Endothelial cell of umbilical vein (primary cell): ENCODE results near the gene FAM168B. TPM values are rescaled to one million over a fixed set of nuclear protein-coding genes. Genes with fewer than 3 reads are reported as not detected.

Experiments used
- BruUV-seq: library from RNA; stranded (reverse); fragments of 400-500 nt; replicated peaks from 2 replicates; lab custom pipeline; 2021; lab: Mats Ljungman, UMichigan
- CTCF ChIA-PET: fragments of 300-600, 350-600 bp; sonication (Branson Sonifier 250); formaldehyde crosslinking; loops from one replicate; lab custom pipeline; 2021; ENCODE audit warnings: antibody characterized with exemption, inconsistent platforms; lab: Charles Lee
- POLR2A ChIA-PET: fragments of 300-600, 350-600 bp; sonication (Branson Sonifier 250); formaldehyde crosslinking; loops from one replicate; lab custom pipeline; 2021; ENCODE audit warnings: antibody characterized with exemption, inconsistent platforms; lab: Charles Lee
- DNase-seq: peaks from one replicate; pipeline ENCODE4 v3.0.0-alpha.2; 2011; ENCODE audit warnings: low read depth, low spot score
- FAIRE-seq: peaks from 2 replicates; lab custom pipeline; 2011; peaks lifted over from hg19 to GRCh38; lab: Jason Lieb, UNC
- H2AFZ ChIP-seq: 2 replicates; pipeline ENCODE4 v1.6.0; 2012; ENCODE audit warnings: low read depth, low read length, control low read depth, inconsistent platforms
- H3K27ac ChIP-seq: 2 replicates; pipeline ENCODE4 v1.5.1; 2011; ENCODE audit warnings: low read depth, mild to moderate bottlenecking, control low read depth, low read length, moderate library complexity; ENCODE audit not compliant: insufficient read depth
- H3K27me3 ChIP-seq, 2 experiments: 2 replicates each; pipeline versions ENCODE4 v1.6.0 to v1.6.1; 2011; ENCODE audit warnings: low read length in 2 of 2, mixed read lengths in 1 of 2; ENCODE audit not compliant: control insufficient read depth in 2 of 2, insufficient read depth in 2 of 2
- H3K36me3 ChIP-seq, 2 experiments: 2 replicates in 1 of 2; 3 replicates in 1 of 2; pipeline ENCODE4 v1.5.1; 2011; ENCODE audit warnings: low read length in 2 of 2, mild to moderate bottlenecking in 1 of 2, moderate library complexity in 1 of 2; ENCODE audit not compliant: control insufficient read depth in 2 of 2, insufficient read depth in 2 of 2; ENCODE audit errors: extremely low read depth in 1 of 2
- H3K4me1 ChIP-seq: 3 replicates; pipeline ENCODE4 v1.5.1; 2011; ENCODE audit warnings: mild to moderate bottlenecking, low read length; ENCODE audit not compliant: control insufficient read depth, insufficient read depth; ENCODE audit errors: extremely low read depth
- H3K4me2 ChIP-seq: 2 replicates; pipeline ENCODE4 v1.6.1; 2011; ENCODE audit warnings: low read length, control low read depth, mixed read lengths; ENCODE audit not compliant: insufficient read depth
- H3K4me3 ChIP-seq, 3 experiments: fragments of 200-600 bp in 1 of 3; sonication (generic), shearing (Covaris generic) in 1 of 3; replicated peaks in 1 of 3; 2 replicates each; pipeline ENCODE4 v1.5.1; 2011 to 2016; ENCODE audit warnings: control low read depth in 3 of 3, low read length in 3 of 3, mild to moderate bottlenecking in 2 of 3, inconsistent platforms in 1 of 3, low read depth in 1 of 3, moderate library complexity in 1 of 3; ENCODE audit not compliant: insufficient read depth in 1 of 3
- H3K79me2 ChIP-seq: 2 replicates; pipeline ENCODE4 v1.6.0; 2012; ENCODE audit warnings: low read length, inconsistent platforms; ENCODE audit not compliant: control insufficient read depth, insufficient read depth
- H3K9ac ChIP-seq: replicated peaks from 2 replicates; pipeline ENCODE3; 2011; ENCODE audit warnings: low read length, control low read depth; ENCODE audit not compliant: insufficient read depth; ENCODE audit errors: extremely low read depth
- H3K9me1 ChIP-seq: replicated peaks from 3 replicates; pipeline ENCODE4 v1.6.0; 2011; ENCODE audit warnings: mild to moderate bottlenecking, low read length; ENCODE audit not compliant: control insufficient read depth, insufficient read depth; ENCODE audit errors: extremely low read depth
- H3K9me3 ChIP-seq: replicated peaks from 2 replicates; pipeline ENCODE4 v1.5.1; 2012; ENCODE audit warnings: low read length, inconsistent platforms; ENCODE audit not compliant: control insufficient read depth, insufficient read depth
- H4K20me1 ChIP-seq: replicated peaks from 2 replicates; pipeline ENCODE3; 2011; ENCODE audit warnings: mild to moderate bottlenecking, low read length; ENCODE audit not compliant: control insufficient read depth, insufficient read depth; ENCODE audit errors: extremely low read depth
- EZH2 ChIP-seq: IDR thresholded peaks from 2 replicates; pipeline ENCODE4 v1.6.1; 2012; ENCODE audit warnings: borderline replicate concordance, low read depth, mild to moderate bottlenecking, moderate library complexity, low read length, inconsistent platforms; ENCODE audit not compliant: severe bottlenecking
- FOS ChIP-seq: IDR thresholded peaks from 2 replicates; pipeline ENCODE4 v1.6.1; 2011; ENCODE audit warnings: mild to moderate bottlenecking, low read length, moderate library complexity, borderline replicate concordance; ENCODE audit not compliant: insufficient read depth
- GATA2 ChIP-seq: IDR thresholded peaks from 2 replicates; pipeline ENCODE4 v1.7.0; 2011; ENCODE audit warnings: low read depth, mild to moderate bottlenecking, moderate library complexity, mixed read lengths, low read length; ENCODE audit not compliant: insufficient read length, insufficient read depth
- JUN ChIP-seq: IDR thresholded peaks from 2 replicates; pipeline ENCODE4 v1.6.1; 2011; ENCODE audit warnings: borderline replicate concordance, low read depth; ENCODE audit not compliant: insufficient read length, insufficient read depth
- MYC ChIP-seq: IDR thresholded peaks from one replicate; pipeline ENCODE4 v1.6.1; 2011; ENCODE audit warnings: mild to moderate bottlenecking, low read depth, low read length
- POLR2A ChIP-seq: IDR thresholded peaks from 2 replicates; pipeline ENCODE4 v1.6.1; 2012; ENCODE audit warnings: low read depth, mild to moderate bottlenecking, control low read depth, low read length
- POLR2AphosphoS5 ChIP-seq: IDR thresholded peaks from 2 replicates; pipeline ENCODE4 v1.6.1; 2012; ENCODE audit warnings: low read depth, mild to moderate bottlenecking, control low read depth, low read length, moderate library complexity; ENCODE audit not compliant: insufficient read depth
- dilution Hi-C: fragments of 300-500 bp; cut with MboI; formaldehyde crosslinking; loops from one replicate; pipeline ENCODE4 v1.15.0; 2019; ENCODE audit warnings: low sequenced_read_pairs; ENCODE audit not compliant: extremely low pct_ligation_motif_present
- intact Hi-C: fragments of 100-400 bp; cut with micrococcal nuclease; formaldehyde crosslinking; loops from one replicate; pipeline ENCODE4 v1.10.0; 2022
- polyA plus RNA-seq, 4 experiments: library from polyadenylated mRNA; depleted of rRNA in 3 of 4; stranded (reverse) in 3 of 4; unstranded in 1 of 4; fragments of >200 nt; gene quantifications; 2 replicates each; pipeline versions ENCODE4 v1.2.1 to v1.2.3, GENCODE V29; 2011 to 2012; ENCODE audit warnings: missing spikeins in 1 of 4
- total RNA-seq: library from RNA; stranded (reverse); gene quantifications from 2 replicates; pipeline ENCODE4 v1.2.3, GENCODE V29; 2021
- TF ChIP-seq, protein P1 (sequence below), 2 donors: IDR thresholded peaks; 1 replicate in 1 of 2; 2 replicates in 1 of 2; pipeline ENCODE4 v1.5.1; 2011; ENCODE audit warnings: low read length in 2 of 2, mild to moderate bottlenecking in 2 of 2, moderate library complexity in 2 of 2, control low read depth in 1 of 2, inconsistent platforms in 1 of 2, low read depth in 1 of 2; ENCODE audit not compliant: insufficient read depth in 1 of 2; ENCODE audit errors: extremely low read depth in 1 of 2
- TF ChIP-seq, protein P2 (sequence below): IDR thresholded peaks from 2 replicates; pipeline ENCODE4 v1.6.1; 2011; ENCODE audit not compliant: insufficient read depth, insufficient read length

FAM168B gene
- total and polyA plus RNA-seq, 2 donors (not counting 3 experiments of a cell fraction or from before 2014, with no cell fraction given) = 109 to 183 TPM

DNA sequence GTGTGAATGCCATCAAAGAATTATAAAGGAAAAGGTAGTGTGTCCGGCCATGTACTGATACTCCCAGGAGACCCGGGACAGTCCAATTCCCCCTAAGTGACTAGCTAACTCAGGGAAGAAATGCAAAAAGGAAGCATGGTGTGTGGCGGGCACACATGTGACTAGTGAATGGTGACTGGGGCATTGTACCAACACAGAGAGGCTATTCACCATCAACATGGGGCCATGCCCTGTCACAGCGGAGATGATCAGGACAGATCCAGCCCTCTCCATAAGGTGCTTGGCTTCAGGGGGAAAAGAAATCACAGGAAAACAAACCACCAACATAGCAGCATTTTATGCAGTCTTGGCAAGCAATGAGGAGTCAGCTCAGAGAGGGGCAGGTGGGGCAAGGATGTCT lies 34.3 kb downstream of the FAM168B start:
- intact Hi-C loops (no loop called here), dilution Hi-C loops (no loop called here)
- Histone ChIP-seq H3K27me3 (no peaks in the 10 kb centered on the region), H3K4me3 (no peak overlapping the region), H3K4me1 (peaks cover 4% of the 10 kb centered on the region), H3K79me2 (peaks cover 85% of the 10 kb centered on the region), H3K9me3 (no peaks in the 10 kb centered on the region), H2AFZ (no peak overlapping the region), H3K36me3 (peaks cover 19 to 25% of the 10 kb centered on the region in 2 experiments), H3K27ac (no peak overlapping the region), H3K9me1 (no peaks in the 10 kb centered on the region), H3K4me2 (no peak overlapping the region), H4K20me1 (peaks cover 12% of the 10 kb centered on the region), H3K9ac (no peak overlapping the region)
- no peak for DNase-seq
- no TSS peak for BruUV-seq
- POLR2A ChIA-PET = no interaction called here
- CTCF ChIA-PET = no interaction called here
- FAIRE-seq = no peak
- TF ChIP-seq GATA2 (no peak), JUN (no peak), FOS (no peak)
- TF ChIP-seq, protein P1, sequence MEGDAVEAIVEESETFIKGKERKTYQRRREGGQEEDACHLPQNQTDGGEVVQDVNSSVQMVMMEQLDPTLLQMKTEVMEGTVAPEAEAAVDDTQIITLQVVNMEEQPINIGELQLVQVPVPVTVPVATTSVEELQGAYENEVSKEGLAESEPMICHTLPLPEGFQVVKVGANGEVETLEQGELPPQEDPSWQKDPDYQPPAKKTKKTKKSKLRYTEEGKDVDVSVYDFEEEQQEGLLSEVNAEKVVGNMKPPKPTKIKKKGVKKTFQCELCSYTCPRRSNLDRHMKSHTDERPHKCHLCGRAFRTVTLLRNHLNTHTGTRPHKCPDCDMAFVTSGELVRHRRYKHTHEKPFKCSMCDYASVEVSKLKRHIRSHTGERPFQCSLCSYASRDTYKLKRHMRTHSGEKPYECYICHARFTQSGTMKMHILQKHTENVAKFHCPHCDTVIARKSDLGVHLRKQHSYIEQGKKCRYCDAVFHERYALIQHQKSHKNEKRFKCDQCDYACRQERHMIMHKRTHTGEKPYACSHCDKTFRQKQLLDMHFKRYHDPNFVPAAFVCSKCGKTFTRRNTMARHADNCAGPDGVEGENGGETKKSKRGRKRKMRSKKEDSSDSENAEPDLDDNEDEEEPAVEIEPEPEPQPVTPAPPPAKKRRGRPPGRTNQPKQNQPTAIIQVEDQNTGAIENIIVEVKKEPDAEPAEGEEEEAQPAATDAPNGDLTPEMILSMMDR (IDR thresholded peaks at IDR 0.05; ENCODE audit: extremely low read depth in 1 of 2, insufficient read depth in 1 of 2, low read depth in 1 of 2, low read length in 2 of 2) = no peak

DNA sequence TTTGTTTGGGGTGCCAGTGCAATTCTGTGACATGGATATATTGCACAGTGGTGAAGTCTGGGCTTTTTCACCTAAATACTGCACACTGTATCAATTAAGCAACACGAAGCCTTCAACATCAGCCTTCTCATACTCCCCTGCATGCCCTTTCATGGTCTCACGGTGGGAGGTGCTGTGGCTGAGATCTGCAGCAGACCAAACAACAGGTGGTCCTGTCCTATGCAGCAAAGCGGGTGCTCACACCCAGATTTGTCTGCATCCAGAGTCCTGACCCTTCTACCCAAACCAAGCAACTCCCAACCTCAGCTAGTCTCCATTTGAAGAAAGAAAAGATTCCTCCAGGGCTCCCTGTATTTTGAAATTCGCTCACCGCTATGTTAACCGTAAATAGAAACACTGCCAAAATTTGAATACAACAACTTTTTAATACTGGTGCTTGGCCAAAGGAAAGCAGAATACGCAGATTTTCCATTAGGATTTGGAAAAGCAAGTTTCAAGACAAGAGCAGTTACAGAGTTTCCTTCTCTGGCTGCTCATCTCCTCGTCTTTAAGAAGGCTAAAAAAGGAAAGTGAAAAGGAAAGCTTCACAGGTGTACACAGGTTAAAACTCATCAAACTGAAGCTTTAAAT lies 34.9 kb downstream of the FAM168B start:
- Histone ChIP-seq H3K36me3 (peaks cover 19 to 28% of the 10 kb centered on the region in 2 experiments), H3K4me1 (peaks cover 4% of the 10 kb centered on the region), H2AFZ (no peak overlapping the region), H3K9ac (no peak overlapping the region), H4K20me1 (peaks cover 12% of the 10 kb centered on the region), H3K4me2 (no peak overlapping the region), H3K9me1 (no peaks in the 10 kb centered on the region), H3K79me2 (peaks cover 80% of the 10 kb centered on the region), H3K27ac (no peak overlapping the region), H3K4me3 (no peak overlapping the region), H3K27me3 (no peaks in the 10 kb centered on the region), H3K9me3 (no peaks in the 10 kb centered on the region)
- ChIA-PET POLR2A (no interaction called here), CTCF (no interaction called here)
- TF ChIP-seq FOS = no peak
- no peak for TF ChIP-seq POLR2AphosphoS5
- TF ChIP-seq POLR2A = no peak
- no peak for TF ChIP-seq JUN
- TF ChIP-seq, protein P1 (IDR thresholded peaks at IDR 0.05; ENCODE audit: extremely low read depth in 1 of 2, insufficient read depth in 1 of 2, low read depth in 1 of 2, low read length in 2 of 2) = no peak
- TF ChIP-seq EZH2 = no peak
- TF ChIP-seq, protein P2, sequence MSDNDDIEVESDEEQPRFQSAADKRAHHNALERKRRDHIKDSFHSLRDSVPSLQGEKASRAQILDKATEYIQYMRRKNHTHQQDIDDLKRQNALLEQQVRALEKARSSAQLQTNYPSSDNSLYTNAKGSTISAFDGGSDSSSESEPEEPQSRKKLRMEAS = no peak
- TF ChIP-seq MYC = no peak
- dilution Hi-C loops (no loop called here), intact Hi-C loops (no loop called here)
- no TSS peak for BruUV-seq
- no peak for DNase-seq
- no peak for FAIRE-seq
